NCI-H510A (cell line): Measurements from ENCODE around the gene PITPNM2.

Source experiments
- DNase-seq: peaks from one replicate; lab custom pipeline; 2025; lab: John Stamatoyannopoulos, UW

Gene PITPNM2

GRCh38 chr12:123150744-123151456 is at the start of gene PITPNM2:
Gene PITPNM2 (minus strand): TSS chr12:123151090. CDS start chr12:123034590, 116,500 bp downstream.
- peak; percentile 58 for DNase-seq

GRCh38 chr12:123200414-123200813 is 49.5 kb upstream of the PITPNM2 start:
- no peak for DNase-seq

GRCh38 chr12:123199936-123200335 is 49.0 kb upstream of the PITPNM2 start:
- no peak for DNase-seq

- no peak for DNase-seq
These were observed 36.7 kb upstream of the PITPNM2 start for GRCh38 chr12:123187637-123188036.

- no peak for DNase-seq
These were observed 29.3 kb upstream of the PITPNM2 start for GRCh38 chr12:123180171-123180570.

GRCh38 chr12:123171967-123172366 is 21.1 kb upstream of the PITPNM2 start:
- DNase-seq = peak; percentile 60

- DNase-seq = no peak
These were observed 16.4 kb upstream of the PITPNM2 start for GRCh38 chr12:123167329-123167728.

- DNase-seq = no peak
These were observed 14.6 kb upstream of the PITPNM2 start for GRCh38 chr12:123165537-123165936.

GRCh38 chr12:123164710-123165261 is 13.9 kb upstream of the PITPNM2 start:
- DNase-seq = no peak

- no peak for DNase-seq
These were observed 13.3 kb upstream of the PITPNM2 start for GRCh38 chr12:123164222-123164621.

- no peak for DNase-seq
These were observed 12.3 kb upstream of the PITPNM2 start for GRCh38 chr12:123163227-123163626.

- DNase-seq = no peak
These were observed 10.1 kb upstream of the PITPNM2 start for GRCh38 chr12:123160801-123161487.

GRCh38 chr12:123153906-123154305 is 3.0 kb upstream of the PITPNM2 start:
- no peak for DNase-seq

GRCh38 chr12:123152833-123153232 is 1.9 kb upstream of the PITPNM2 start:
- no peak for DNase-seq

GRCh38 chr12:123151457-123152454 is 866 bp upstream of the PITPNM2 start:
- DNase-seq = no peak

GRCh38 chr12:123150275-123150743 is 581 bp downstream of the PITPNM2 start:
- DNase-seq = no peak

GRCh38 chr12:123149501-123150274 is 1.2 kb downstream of the PITPNM2 start:
- no peak for DNase-seq

GRCh38 chr12:123149088-123149487 is 1.8 kb downstream of the PITPNM2 start:
- no peak for DNase-seq

GRCh38 chr12:123148655-123149054 is 2.2 kb downstream of the PITPNM2 start:
- no peak for DNase-seq

GRCh38 chr12:123148223-123148622 is 2.7 kb downstream of the PITPNM2 start:
- DNase-seq = no peak

- DNase-seq = no peak
These were observed 5.7 kb downstream of the PITPNM2 start for GRCh38 chr12:123145211-123145610.
